Immature natural killer cell (primary cell): ENCODE data around the gene RPAP3. TPM values are rescaled to one million over a fixed set of nuclear protein-coding genes. Genes with fewer than 3 reads are reported as not detected.
A peak's percentile ranks its signal among the peaks of the same experiment; 100 is the strongest.
"Not testable (repeated sequence)": the region's sequence is repeated elsewhere in the genome, so short reads cannot be mapped to it uniquely, and the experiment has no call there.

ENCODE experiments used
- DNase-seq, 3 donors: peaks; one replicate each; pipeline ENCODE4 v3.0.0; 2022; ENCODE audit warnings: mixed read lengths in 1 of 3
- H3K27ac Mint-ChIP-seq, 6 donors: one replicate each; pipeline ENCODE4 v1.8.0; 2020; ENCODE audit warnings: mixed read lengths in 6 of 6, mild to moderate bottlenecking in 5 of 6, inconsistent platforms in 4 of 6, moderate library complexity in 3 of 6
- H3K27me3 Mint-ChIP-seq, 3 donors: one replicate each; pipeline ENCODE4 v1.8.0; 2020 to 2021; ENCODE audit warnings: low read depth in 3 of 3, mild to moderate bottlenecking in 3 of 3, mixed read lengths in 3 of 3, moderate library complexity in 3 of 3, inconsistent platforms in 1 of 3
- H3K36me3 Mint-ChIP-seq, 3 donors: one replicate each; pipeline ENCODE4 v1.8.0; 2020; ENCODE audit warnings: mixed read lengths in 3 of 3, inconsistent platforms in 2 of 3, mild to moderate bottlenecking in 2 of 3
- H3K4me1 Mint-ChIP-seq, 2 donors: one replicate each; pipeline ENCODE4 v1.8.0; 2020; ENCODE audit warnings: inconsistent platforms in 2 of 2, mild to moderate bottlenecking in 2 of 2, mixed read lengths in 2 of 2, moderate library complexity in 1 of 2
- H3K4me3 Mint-ChIP-seq, 5 donors: one replicate each; pipeline ENCODE4 v1.8.0; 2020; ENCODE audit warnings: mild to moderate bottlenecking in 5 of 5, mixed read lengths in 5 of 5, inconsistent platforms in 3 of 5, moderate library complexity in 3 of 5
- H3K9me3 Mint-ChIP-seq, 6 donors: one replicate each; pipeline ENCODE4 v1.8.0; 2020; ENCODE audit warnings: mild to moderate bottlenecking in 6 of 6, mixed read lengths in 6 of 6, inconsistent platforms in 4 of 6, moderate library complexity in 3 of 6
- polyA plus RNA-seq, 3 donors: library from polyadenylated mRNA; unstranded; fragments of 300-500 nt; fragmentation: Illumina TruSeq; gene quantifications; one replicate each; pipeline ENCODE4 v1.2.3, GENCODE V29; 2021

RPAP3 gene
- polyA plus RNA-seq, 3 donors from 2014 or later = 16.8 to 38.1 (median 23.1) TPM

GRCh38 chr12:47667935-47668334 is 37.9 kb downstream of the RPAP3 start:
- peaks cover 14 to 50% (median 25%) of the 10 kb centered on the region in 3 donors for H3K36me3 Mint-ChIP-seq
- not testable (repeated sequence) for DNase-seq, H3K9me3 Mint-ChIP-seq, H3K27me3 Mint-ChIP-seq, H3K27ac Mint-ChIP-seq, H3K4me1 Mint-ChIP-seq, H3K4me3 Mint-ChIP-seq

DNA sequence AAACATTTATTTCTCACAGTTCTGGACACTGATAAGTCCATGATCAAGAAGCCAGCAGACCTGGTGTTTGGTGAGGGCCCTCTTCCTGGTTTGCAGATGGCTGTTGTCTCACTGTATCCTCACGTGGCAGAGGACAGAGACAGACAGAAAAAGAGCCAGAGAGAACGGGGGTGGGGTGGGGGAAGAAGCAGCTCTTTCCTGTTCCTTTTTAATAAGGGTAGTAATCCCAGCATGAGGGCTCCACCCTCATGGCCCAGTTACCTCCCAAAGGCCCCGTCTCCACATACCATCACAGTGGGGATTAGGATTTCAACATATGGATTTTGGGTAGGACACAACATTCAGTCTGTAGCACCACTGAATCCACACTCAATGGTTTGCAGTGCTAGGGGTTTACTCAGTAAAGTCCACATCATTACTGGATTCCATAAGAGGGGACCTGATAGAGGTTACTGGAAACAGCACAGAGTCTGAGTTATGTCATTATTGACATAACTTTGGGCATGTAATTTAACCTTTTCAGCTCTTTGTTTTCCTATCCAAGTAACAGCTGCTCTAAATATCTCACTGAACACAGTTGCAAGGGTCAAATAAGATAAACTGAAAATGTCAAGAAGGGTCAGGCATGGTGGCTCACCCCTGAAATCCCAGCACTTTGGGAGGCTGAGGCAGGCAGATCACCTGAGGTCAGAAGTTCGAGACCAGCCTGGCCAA is 53.2 kb downstream of the RPAP3 start:
- DNase-seq = no peak
- H3K27me3 Mint-ChIP-seq = no peaks in the 10 kb centered on the region
- no peaks in the 10 kb centered on the region for H3K9me3 Mint-ChIP-seq
- peaks cover 8 to 11% of the 10 kb centered on the region in 2 donors for H3K4me1 Mint-ChIP-seq
- H3K36me3 Mint-ChIP-seq = no peaks in the 10 kb centered on the region
- no peak overlapping the region for H3K4me3 Mint-ChIP-seq
- H3K27ac Mint-ChIP-seq = no peak overlapping the region

DNA sequence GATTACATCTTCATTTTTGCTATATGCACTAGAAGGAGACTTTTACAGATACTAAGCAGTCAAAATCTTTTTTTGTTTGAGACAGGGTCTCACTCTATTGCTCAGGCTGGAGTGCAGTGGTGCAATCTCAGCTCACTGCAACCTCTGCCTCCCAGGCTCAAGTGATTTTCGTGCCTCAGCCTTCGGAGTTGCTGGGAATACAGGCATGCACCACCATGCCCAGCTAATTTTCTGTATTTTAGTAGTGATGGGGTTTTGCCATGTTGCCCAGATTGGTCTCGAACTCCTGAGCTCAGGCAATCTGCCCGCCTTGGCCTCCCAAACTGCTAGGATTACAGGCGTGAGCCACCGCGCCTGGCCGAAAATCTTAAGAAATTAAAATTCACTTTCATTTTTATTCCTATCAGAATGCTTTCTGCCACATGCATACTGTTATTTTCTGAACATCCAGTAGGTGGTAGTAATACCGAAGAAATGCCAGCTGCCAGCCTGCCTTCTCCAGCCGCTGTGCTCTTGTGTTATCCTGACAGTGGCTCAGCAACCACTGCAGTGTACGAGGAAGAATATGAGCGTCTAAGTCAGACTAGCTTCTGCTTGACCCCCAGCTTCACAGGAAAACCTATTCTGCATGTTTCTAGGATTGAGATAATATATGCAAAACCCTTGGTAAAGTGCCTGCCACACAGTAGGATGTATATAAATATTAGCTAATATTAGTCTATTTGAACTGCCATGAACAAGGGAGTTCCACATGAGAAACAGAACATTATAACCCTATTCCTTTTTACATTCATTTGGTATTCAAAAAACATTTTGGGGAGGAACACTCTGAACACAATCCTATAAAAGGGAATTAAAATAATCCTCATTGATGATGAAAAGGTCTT is 54.2 kb downstream of the RPAP3 start:
- peak; percentile 48 to 67 (median 60) for DNase-seq
- Mint-ChIP-seq H3K4me1 (peaks cover 8 to 11% of the 10 kb centered on the region in 2 donors), H3K36me3 (peaks cover 0 to 4% (median 0%) of the 10 kb centered on the region in 3 donors), H3K9me3 (no peaks in the 10 kb centered on the region), H3K27me3 (no peaks in the 10 kb centered on the region), H3K4me3 (peak overlapping the region in 4 of 5 donors; percentile 61 to 79 (median 72)), H3K27ac (peak overlapping the region in 5 of 6 donors; percentile 13 to 69 (median 48))

GRCh38 chr12:47650469-47650868 is 55.4 kb downstream of the RPAP3 start:
- Mint-ChIP-seq H3K27me3 (no peaks in the 10 kb centered on the region), H3K9me3 (no peaks in the 10 kb centered on the region), H3K27ac (peak overlapping the region in 1 of 6 donors; percentile 47), H3K36me3 (peaks cover 0 to 4% (median 0%) of the 10 kb centered on the region in 3 donors), H3K4me3 (no peak overlapping the region), H3K4me1 (peaks cover 8 to 11% of the 10 kb centered on the region in 2 donors)
- DNase-seq = no peak

DNA sequence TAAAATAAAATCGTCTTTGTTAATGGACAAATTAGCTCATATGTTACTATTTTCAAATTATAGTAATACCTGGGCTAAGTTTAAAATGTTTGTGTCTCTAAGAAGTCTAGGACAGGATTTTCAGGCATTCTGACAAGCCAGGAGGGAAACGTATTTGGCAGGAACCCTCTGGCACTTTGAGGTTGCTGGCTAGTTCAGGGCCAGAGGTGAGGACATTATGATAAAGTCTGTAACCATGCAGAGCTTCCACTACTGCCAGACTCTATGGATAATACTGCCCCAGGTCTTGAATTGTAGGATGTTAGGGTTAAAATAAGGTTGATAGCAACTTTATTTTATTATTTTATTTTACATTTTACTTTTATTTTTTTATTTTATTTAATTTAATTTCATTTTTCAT is 56.4 kb downstream of the RPAP3 start:
- no peak for DNase-seq
- Mint-ChIP-seq H3K4me1 (peaks cover 8 to 11% of the 10 kb centered on the region in 2 donors), H3K27me3 (no peaks in the 10 kb centered on the region), H3K27ac (no peak overlapping the region), H3K4me3 (no peak overlapping the region), H3K36me3 (peaks cover 3 to 11% (median 7%) of the 10 kb centered on the region in 3 donors), H3K9me3 (no peaks in the 10 kb centered on the region)

DNA sequence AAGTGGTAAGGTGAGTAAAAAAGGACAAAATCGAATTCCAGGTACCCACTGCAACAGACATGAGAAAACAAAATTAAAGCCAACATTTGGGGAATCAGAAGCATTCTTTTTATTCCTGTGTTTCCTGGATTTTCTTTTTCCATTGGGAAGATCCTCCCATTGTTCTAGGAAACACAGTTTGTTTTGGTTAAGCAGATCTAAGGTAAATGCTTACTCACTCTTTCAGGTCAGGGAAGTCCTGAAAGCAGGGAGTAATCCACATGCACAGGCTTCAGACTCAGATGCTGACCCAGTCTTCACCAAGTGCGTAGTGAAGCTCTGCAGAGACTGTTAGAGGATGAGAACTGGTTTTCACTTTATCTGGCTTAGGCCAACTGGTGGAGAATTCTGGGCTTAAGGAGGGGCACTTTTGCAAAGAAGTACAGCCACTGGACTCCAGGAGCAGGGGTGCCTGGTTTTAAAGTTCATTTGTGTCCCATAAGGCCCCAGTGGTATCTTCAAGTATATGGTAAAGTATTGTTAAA is 57.7 kb downstream of the RPAP3 start:
- Mint-ChIP-seq H3K27ac (peak overlapping the region in 1 of 6 donors; percentile 7), H3K4me3 (no peak overlapping the region), H3K4me1 (peaks cover 8 to 11% of the 10 kb centered on the region in 2 donors), H3K27me3 (no peaks in the 10 kb centered on the region), H3K36me3 (peaks cover 11 to 18% (median 14%) of the 10 kb centered on the region in 3 donors), H3K9me3 (peaks cover 2 to 11% (median 7%) of the 10 kb centered on the region in 6 donors)
- DNase-seq = no peak

DNA sequence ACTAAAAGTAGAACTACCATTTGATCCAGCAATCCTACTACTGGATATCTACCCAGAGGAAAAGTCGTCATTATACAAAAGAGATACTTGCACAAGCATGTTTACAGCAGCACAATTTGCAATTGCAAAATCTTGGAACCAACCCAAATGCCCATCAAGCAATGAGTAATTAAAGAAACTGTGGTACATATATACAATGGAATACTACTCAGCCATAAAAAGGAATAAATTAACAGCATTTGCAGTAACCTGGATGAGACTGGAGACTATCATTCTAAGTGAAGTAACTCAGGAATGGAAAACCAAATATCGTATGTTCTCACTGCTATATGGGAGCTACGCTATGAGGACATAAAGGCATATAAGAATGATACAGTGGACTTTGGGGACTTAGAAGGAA is 63.5 kb downstream of the RPAP3 start:
- H3K9me3 Mint-ChIP-seq = peaks cover 14 to 39% (median 28%) of the 10 kb centered on the region in 6 donors
- not testable (repeated sequence) for DNase-seq, H3K4me1 Mint-ChIP-seq, H3K27me3 Mint-ChIP-seq, H3K27ac Mint-ChIP-seq, H3K4me3 Mint-ChIP-seq
- H3K36me3 Mint-ChIP-seq = peaks cover 41 to 69% (median 69%) of the 10 kb centered on the region in 3 donors

GRCh38 chr12:47636908-47637780 is 68.7 kb downstream of the RPAP3 start:
- Mint-ChIP-seq H3K4me1 (peaks cover 0 to 2% of the 10 kb centered on the region in 2 donors), H3K27ac (no peak overlapping the region), H3K27me3 (no peaks in the 10 kb centered on the region), H3K36me3 (peaks cover 22 to 52% (median 51%) of the 10 kb centered on the region in 3 donors), H3K9me3 (peaks cover 8 to 25% (median 13%) of the 10 kb centered on the region in 6 donors), H3K4me3 (no peak overlapping the region)
- DNase-seq = peak; percentile 6 to 18 (median 10)

DNA sequence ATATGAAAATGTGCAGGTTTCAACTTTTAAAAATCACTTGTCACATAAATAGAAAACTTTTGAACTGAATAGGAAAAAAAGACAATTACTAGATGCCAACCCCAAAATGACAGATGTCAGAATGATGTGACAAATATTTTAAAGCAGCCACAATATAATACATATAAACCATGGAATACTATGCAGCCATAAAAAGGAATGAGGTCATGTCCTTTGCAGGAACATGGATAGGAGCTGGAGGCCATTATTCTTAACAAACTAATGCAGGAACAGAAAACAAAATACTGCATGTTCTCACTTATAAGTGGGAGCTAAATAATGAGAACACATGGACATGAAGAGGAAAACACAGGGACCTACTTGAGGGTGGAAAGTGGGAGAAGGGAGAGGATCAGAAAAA is 70.1 kb downstream of the RPAP3 start:
- not testable (repeated sequence) for H3K4me1 Mint-ChIP-seq, H3K4me3 Mint-ChIP-seq, DNase-seq, H3K27me3 Mint-ChIP-seq
- Mint-ChIP-seq H3K9me3 (peaks cover 2 to 21% (median 8%) of the 10 kb centered on the region in 6 donors), H3K36me3 (peaks cover 14 to 47% (median 41%) of the 10 kb centered on the region in 3 donors), H3K27ac (peak overlapping the region in 1 of 6 donors; percentile 64)

GRCh38 chr12:47634127-47634526 is 71.7 kb downstream of the RPAP3 start:
- H3K4me1 Mint-ChIP-seq = peaks cover 0 to 2% of the 10 kb centered on the region in 2 donors
- peaks cover 17 to 42% (median 39%) of the 10 kb centered on the region in 3 donors for H3K36me3 Mint-ChIP-seq
- no peak overlapping the region for H3K27ac Mint-ChIP-seq

DNA sequence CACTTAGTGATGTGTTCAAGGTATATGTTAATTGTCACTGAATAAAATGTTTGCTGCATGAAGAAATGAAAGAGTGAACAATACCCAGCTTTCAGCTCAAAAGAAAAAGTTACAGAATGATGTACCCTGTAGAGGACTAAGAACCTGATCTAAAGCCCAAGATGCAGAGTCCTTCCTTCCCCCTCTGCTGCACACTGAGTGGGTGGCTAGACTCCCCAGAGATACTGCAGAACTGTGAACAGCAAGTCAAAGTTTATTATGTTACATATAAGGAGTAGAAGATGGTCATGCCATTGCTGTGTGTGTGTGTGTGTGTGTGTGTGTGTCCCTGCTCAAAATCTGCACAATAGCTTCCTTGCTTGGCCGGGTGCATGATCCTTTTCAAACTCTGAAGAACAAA is 83.9 kb downstream of the RPAP3 start:
- peaks cover 0 to 8% (median 2%) of the 10 kb centered on the region in 6 donors for H3K9me3 Mint-ChIP-seq
- H3K36me3 Mint-ChIP-seq = peaks cover 7 to 49% (median 45%) of the 10 kb centered on the region in 3 donors
- no peaks in the 10 kb centered on the region for H3K4me1 Mint-ChIP-seq
- H3K4me3 Mint-ChIP-seq = no peak overlapping the region
- peaks cover 0 to 1% (median 0%) of the 10 kb centered on the region in 3 donors for H3K27me3 Mint-ChIP-seq
- DNase-seq = no peak
- H3K27ac Mint-ChIP-seq = no peak overlapping the region

More at GRCh38 chr12:47634127-47634526, 71.7 kb downstream of the RPAP3 start:
- H3K9me3 Mint-ChIP-seq = peaks cover 2 to 20% (median 8%) of the 10 kb centered on the region in 6 donors
- no peak for DNase-seq
- no peak overlapping the region for H3K4me3 Mint-ChIP-seq
- H3K27me3 Mint-ChIP-seq = no peaks in the 10 kb centered on the region

GRCh38 chr12:47617476-47617875 is 88.4 kb downstream of the RPAP3 start:
- H3K9me3 Mint-ChIP-seq = peaks cover 0 to 2% (median under 1%) of the 10 kb centered on the region in 6 donors
- peaks cover 9 to 33% (median 30%) of the 10 kb centered on the region in 3 donors for H3K36me3 Mint-ChIP-seq
- H3K4me3 Mint-ChIP-seq = no peak overlapping the region
- no peak for DNase-seq
- no peaks in the 10 kb centered on the region for H3K4me1 Mint-ChIP-seq
- no peaks in the 10 kb centered on the region for H3K27me3 Mint-ChIP-seq
- H3K27ac Mint-ChIP-seq = no peak overlapping the region

DNA sequence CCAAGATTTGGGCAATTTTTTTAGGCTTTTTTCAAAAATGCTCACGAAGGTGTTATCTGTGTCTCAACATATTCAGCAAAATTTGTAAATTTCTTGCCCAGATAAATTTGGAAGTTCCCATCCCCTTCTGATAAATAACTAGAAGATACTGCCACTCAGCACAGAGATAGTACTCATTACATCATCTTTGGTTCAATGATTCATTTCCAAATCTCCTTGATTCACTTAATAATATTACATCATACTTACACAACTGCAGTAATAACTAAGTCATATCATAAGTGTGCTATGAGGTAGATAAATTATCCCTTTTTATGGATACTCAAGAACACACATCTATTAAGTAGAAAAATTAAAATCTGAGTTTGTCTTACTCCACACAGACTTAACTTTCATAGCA is 89.4 kb downstream of the RPAP3 start:
- Mint-ChIP-seq H3K36me3 (peaks cover 9 to 37% (median 28%) of the 10 kb centered on the region in 3 donors), H3K9me3 (peaks cover 0 to 3% (median under 1%) of the 10 kb centered on the region in 6 donors), H3K4me1 (no peaks in the 10 kb centered on the region), H3K27me3 (no peaks in the 10 kb centered on the region), H3K27ac (no peak overlapping the region), H3K4me3 (no peak overlapping the region)
- no peak for DNase-seq
